NCI-H1092 (cell line): ENCODE data around the gene FOXP1.

Source experiments
- DNase-seq: peaks from one replicate; lab custom pipeline; 2025; lab: John Stamatoyannopoulos, UW

FOXP1 gene

DNA sequence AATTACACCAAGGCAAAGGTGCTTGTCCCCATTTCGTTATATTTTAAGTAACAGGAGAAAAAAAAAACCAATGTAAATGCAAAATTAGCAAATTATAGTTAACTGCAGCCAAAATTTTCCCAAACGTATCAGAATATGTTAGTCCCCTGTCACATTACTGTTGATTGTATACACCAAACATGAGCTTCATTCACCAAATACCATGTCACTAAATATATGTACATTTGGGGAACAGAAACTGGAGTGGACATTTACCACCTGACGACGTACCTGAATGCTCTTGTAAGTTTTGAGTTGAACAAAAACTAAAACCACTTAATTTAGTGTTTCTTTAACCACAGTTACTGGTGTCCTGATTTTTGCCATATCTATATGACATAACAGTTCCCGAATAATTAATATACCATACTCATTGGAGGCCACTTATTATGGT, 3.3 kb upstream of the FOXP1 start:
- no peak for DNase-seq

DNA sequence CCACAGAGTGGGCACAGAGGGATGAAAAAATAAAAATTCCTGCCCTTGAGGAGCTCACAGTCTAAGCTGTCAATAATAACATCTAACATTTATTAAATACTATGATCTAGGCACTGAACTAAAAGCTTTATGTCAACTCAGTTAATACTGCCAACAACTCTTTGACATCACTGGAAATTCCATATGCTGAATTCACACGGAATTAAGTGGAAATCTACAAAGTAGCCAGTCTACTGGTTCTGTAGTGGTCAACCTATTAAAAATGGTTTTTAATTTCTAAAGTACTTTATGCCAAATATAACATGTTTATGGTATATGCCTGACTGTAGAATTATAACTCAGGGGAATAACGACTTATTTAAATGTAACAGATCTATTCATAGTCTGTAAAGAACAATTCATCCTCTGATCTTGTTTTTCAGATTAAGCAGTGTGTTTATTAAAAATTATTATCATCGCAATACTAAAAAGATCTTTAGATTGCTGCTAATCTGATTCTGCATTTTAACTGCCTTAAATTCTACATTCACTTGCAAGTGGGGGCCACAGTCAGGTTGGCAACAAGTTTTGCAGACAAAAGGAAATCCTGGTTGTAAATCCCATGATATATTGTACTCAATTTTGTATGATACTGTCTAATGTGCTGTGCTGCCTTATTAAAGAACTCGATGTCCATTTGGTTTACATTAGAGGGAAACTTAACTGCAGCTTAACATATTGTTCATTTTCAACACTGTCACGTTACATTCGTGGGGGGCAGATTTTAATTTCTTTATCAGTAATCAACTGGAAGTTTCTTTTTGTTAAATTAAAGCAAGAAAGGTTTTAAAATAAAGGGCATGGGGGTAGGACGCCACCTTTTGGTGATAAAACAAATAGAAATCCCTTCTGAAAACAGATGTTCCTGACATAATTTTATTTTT, 2.6 kb upstream of the FOXP1 start:
- DNase-seq = no peak

DNA sequence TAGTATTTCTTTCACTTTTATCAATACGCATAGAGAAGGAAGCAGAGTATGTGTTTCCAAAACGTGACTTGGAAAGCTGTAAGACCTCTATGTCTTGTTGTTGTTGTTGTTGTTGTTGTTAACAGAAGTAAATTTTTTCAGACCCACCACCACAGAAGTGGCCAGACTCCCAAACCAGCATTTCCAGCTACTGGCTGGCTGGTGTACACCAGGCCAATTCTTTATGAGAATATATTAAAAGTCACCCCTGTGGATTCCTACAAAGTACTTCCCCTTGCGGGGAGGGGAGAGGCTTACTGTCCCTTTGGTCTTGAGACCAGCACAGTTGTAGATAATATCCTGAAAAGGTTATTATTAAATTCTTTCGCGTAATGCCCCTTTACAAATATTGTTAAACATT, 1.6 kb upstream of the FOXP1 start:
- DNase-seq = no peak

DNA sequence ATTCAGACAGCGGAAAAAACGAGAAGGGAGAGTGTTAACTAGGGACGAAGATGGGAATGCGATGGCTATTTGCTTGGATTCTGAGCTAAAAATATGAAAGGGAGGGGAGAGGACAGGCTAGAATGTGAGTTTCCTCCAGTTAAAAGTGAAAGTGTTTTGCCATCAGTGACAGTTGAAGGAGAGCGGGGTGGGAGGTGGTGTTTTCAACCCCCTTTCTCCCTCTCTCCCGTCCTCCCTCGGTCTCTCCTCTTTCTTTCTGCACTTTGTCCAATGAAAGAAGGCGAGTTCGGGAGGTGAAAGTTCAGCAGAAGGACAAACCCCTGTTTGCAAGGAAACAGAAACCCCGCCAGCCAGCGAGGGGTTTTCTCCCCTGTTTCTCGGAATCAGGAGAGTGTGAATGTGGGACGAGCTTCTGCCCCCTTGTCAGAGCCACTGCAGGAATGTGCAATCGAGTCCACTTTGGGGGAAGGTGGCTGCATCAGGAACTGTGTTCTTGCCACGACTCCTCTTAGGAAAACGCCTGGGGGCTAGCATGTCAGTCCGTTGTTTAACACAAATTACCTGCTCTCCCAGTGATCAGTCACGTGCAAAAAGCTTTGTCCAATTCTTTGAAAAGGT, 975 bp upstream of the FOXP1 start:
- DNase-seq = no peak

DNA sequence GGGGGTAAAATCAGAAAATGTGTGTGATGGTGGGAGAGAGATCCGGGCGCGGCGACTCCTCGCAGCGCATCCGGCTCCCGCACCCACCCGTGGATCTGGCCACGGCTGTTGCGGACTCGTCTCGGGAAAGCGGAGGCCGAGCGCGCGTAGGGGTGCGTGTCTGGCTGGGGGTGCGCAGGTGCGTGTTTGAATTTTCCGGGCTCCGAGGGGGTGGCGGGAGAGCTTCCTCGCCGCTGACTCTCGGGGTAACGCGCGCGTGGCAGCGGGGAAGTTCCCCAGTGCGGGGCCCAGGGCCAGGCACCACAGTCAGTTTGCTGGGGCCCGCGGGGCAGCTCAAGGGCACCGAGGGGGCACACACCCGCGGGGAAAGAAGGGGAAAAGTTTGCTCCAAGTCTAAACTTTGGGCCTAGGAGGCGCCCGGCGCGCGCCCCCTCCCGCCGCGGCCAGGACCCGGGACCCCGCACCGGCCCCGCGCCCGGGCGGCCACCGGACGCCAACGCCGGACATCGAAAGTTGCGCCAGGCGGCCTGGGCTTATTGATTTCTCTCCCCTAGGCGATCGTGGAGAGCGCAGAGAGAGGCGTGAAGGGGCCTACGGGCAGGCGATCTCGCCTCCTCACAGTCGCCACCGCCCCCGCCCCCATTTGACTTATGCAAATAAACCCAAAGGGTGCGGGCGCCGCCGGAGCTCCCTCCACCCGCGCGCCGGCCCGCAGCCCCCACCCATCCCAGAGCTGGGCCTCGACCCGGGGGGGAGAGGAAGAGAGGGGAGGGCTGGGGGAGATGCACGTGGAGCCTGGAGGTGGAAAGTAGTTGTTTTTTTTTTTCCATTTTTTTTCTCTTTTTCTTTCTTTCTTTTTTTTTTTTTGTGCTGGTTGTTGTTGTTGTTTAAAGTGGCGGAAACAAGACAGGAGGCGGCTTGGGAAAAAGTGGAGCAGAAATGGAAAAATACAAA, 639 bp downstream of the FOXP1 start:
- no peak for DNase-seq

DNA sequence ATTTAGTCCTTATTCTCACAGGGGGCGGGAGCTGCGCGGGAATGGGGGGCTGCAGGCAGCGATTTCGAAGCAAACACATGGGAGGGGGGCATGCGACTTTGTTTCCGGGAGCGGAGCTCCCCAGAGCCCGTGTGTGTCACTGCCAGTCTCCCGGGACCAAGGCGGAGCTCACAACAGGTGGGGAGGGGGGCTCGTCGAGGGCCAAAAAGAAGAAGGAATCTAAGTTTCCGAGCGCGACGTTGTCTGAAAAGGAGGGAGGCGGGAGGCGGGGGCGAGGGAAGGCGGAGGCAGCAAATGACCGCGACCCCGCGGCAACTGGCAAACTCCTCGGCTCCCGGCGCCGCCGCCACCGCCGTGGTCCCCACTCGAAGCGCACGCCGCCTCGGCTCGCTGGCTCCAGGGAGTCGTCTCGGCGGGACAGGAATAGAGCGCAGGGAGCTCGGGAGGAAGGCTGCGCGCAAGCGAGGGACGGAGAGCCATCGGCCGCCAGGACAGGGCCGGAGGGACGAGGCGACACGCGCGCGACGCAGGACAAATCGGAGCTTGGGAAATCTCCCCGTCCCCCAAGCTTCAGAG, 1.4 kb downstream of the FOXP1 start:
- no peak for DNase-seq

DNA sequence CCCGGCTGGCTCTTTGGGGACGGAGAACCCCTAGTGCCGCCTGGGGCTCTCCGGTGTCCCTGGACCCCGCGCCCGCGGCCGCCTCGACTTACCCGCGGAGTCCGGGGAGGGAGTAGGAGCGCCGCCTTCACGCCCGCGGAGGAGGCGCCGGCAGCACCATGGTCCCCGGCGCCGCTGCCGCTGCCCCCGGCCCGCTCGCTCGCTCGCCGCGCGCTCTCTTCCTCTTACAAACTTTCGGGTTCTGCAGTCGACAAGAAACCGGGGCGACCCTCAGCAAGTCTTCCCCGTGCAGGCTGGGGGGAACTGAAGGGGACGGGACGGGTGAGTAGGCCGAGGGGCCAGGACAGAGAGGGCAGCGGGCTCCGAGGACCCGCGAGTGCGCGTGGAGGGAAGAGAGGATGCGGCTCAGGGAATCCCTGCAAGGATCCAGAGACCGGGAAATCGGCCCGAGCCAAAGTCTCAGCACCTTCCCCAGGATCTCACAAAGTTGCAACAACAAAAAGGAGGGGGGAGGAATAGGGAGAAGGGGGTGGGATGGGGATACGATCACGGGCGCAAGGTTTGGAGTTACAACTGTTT, 2.0 kb downstream of the FOXP1 start:
- DNase-seq = no peak

DNA sequence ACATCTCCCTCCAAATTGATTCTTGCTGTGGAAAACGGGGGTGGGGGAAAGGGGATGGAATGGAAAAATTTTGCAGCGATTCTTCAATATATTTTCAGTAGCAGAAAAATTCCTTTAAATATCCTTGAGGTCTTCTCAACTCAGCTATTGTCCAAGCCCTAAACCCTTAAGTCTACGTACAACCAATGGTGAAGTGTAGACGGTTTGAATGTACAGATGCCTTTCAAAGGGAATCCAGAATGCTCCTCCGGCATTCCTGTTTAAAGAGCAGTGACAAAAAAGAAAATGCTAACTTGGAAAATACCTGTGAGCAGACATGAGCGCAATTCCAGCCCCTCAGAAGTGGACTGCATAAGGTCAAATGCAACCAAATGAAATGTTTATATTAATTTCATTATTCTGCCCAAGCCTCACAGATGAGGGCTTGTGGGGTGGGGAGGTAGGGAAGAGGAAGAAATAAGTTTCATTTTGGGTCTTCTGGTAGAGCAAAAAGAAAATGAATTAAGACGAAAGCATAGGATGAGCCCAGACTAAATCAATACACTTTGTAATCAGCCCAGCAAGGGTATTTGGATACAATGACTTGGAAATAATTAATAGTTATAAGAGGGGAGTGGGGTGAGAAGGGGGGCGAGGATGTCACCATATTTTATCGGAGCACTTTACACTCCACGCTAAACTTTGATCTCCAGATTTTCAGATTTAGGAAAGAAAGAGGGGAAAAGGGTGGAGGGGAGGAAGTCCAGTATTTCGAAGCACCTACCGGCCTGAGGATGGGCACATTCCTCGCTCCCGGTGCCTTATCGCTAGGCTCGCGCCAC, 2.7 kb downstream of the FOXP1 start:
- DNase-seq = no peak

DNA sequence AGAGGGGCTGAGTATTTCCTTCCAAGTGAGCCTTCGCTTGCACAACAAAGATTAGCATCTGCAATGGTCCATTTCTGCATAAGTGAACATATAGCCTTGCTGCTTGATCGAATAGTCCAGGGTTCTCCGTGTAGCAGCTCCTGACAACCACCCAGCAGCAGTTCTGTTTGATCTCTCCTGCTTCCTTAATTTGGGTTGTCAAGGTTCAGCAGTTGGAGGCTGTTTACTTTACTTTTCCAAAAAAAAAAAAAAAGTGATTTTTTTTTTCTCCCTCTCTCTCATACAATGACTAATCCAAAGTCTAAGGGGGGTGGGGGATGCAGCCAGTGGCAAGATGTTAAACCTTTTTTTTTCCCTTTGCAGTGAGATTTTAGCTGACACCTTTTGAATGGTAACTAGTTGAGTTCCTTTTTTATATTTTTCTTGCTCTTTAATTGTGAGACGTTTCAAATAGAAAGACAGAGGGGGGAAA, 3.6 kb downstream of the FOXP1 start:
- no peak for DNase-seq

DNA sequence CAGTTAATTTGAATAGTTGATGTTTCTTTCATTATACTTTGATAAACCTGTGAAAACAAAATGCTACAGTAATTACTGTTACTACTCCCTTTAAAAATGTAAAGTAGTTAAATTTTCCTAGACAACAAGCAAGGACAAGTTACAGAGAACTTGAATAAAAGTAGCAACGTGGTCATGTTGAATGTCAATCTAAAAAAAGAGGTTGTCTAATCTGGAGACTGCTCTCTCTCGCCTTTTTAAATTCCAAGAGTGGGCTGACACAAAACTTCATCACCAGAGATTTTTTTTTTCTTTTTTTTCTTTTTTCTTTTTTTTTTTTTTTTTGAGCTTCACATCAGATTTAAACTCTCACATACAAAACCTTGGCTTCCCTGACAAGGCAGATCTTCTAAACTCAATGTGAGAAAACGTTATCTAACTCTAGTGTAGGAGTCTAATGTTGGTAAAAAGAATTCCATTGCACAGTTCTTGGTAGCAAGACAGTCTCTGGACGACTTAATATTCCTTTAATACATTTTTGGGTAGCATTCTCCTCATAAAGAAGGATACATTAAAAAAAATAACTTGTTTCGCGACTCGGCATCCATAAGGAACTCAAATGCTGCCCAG, 4.1 kb downstream of the FOXP1 start:
- no peak for DNase-seq

DNA sequence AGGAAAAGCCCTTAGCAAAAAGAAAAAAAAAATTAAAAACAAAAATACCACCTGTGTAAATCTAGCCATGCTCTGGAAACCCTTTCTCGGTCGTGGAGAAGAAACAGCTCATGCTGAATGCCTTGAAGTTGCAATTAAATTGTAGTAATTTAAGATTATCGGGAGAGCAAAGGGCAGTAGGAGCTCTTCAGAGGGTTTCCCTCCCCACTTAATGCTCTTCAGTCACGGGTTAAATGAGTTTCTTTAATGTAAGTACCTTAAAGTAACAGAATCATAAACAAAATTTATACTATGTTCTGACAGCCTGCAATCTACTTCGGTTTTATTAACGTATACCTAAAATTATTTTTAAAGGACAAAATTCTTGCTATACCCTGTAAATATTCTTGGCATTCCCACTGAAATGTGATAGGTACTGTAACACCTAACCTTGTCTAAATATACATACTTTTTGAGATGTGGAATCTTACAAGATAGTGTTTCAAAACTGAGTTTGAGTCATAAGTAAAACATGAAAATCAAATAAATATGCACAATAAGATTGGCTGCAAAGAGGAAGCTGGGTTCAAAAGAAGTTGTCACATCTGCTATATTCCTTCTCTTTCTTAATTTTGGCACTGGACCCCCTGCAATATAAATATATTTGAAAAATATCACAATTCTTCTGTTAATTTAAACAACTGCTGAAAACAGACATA, 5.3 kb downstream of the FOXP1 start:
- no peak for DNase-seq

DNA sequence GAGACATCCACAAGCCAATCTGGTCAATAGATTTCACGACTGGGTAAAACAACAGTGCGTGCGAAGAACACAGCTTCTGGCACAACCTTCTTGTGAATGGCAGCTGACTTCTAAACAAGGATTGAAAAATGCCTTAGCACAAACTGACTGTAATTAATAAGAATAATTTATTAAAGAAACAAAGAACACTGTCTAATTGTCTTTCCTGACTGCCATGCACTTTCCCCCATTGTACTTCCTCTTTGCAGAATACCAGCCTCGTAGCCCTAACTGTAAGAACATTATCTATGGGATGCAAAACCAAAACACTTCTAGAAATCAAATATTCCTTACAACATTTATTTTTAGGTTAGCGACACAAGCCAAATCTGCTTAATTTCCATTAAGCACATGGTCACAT, 6.5 kb downstream of the FOXP1 start:
- DNase-seq = no peak

DNA sequence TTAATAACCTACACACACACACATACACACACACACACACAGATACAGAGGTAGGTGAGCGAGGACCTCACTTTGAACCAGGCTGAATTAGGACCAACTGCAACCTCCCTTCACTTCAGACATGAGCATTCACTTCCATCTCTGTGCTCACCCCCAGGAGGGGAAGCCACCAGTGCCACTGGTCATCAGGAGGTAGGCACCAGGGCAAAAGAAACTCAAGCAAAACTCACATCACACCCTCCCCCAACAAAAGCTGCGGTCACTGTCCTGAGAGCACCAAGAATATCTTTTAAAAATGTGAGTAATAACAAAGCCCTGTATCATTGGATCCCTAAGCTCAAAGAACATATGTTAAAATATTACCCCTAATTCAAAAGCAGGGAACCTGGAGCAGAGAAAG, 8.1 kb downstream of the FOXP1 start:
- DNase-seq = no peak

DNA sequence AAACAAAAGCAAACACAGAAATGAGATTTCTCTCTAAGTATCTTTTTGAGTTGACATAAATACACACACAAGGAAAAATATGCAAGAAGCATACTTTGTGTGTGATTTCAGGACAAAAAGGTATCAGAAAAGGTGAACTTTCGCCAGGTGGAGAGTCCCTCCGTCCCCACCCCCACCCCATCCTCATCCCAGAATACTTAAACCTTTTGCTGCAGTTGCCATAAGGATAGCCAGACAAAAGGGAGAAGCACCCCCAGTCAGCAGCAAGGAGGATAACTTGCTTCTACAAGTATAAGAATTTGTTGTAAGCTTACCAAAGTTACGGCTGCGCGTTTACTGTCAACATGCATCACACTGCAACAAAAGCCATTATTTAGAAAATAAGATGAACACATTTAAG, 10.3 kb downstream of the FOXP1 start:
- no peak for DNase-seq

DNA sequence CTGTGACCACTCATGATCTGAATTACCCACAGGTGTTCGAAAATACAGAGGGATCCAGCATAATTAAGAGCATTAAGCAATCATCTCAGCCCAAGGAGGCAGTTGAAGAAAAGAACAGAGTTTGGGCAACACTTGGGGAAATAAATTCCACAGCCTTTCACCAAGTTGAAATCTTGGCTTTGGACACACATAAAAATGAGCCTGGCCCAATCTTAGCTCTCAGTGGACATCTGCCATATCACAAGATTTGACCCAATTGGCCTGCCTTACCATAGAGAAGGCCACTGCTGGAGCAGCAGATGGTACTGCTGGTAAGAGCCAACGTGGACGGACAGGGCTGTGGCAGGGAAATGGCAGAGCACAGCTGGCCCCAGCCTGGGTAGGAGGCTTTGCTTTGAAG, 13.0 kb downstream of the FOXP1 start:
- no peak for DNase-seq

DNA sequence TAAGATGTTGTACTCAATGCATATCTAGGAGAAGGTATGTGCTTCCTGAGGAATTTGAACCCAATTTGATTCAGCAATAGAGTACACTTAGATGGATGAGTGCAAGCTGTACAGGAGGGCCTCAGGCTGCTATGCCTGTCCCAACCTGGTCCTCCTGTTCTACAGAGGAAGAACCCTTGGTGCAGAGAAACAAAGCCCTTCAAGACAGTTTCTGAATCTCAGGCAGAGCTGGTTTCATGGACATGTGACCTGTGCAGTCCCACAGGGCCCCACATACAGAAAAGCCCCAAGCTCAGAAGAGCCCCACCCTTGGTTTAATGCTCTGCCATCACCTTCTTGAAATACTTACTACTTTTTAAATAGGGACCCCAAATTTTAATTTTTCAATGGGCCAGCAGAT, 15.3 kb downstream of the FOXP1 start:
- no peak for DNase-seq

DNA sequence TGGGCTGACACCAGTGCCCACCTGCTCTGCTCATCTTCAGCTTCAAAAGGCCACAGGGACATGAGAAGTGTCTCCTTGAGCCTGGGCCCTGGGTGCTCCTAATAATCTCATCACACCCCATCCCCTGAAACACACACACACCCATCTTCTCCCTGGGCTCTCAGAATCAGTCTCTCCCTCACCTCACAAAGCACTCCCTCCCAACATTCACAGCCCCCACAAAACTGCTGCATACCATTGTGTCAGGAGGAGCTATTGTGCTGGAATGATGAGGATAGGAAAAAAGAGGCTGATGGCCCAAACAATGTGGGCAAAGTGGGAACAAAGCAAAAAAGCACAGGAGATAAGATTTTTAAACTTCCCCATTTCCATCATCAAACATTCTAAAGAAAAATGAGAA, 16.8 kb downstream of the FOXP1 start:
- no peak for DNase-seq

DNA sequence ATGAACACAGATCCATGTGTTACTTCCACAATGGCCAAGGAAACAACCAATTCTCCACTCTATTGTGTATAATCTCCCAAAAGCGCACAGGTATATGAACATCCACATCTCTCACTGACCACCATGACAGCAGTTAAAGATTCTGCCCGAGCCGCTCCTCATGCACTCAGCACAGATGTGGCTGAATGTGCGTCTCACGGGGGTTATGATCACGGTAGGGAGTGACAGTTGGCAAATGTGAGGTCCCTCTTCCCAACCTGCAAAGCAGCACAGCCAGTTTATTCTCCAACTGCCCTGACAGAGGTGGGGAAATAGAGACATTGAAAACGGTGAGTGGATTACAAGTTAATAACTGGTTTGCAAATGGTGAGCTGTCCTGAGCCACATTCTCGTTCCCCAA, 17.6 kb downstream of the FOXP1 start:
- no peak for DNase-seq

DNA sequence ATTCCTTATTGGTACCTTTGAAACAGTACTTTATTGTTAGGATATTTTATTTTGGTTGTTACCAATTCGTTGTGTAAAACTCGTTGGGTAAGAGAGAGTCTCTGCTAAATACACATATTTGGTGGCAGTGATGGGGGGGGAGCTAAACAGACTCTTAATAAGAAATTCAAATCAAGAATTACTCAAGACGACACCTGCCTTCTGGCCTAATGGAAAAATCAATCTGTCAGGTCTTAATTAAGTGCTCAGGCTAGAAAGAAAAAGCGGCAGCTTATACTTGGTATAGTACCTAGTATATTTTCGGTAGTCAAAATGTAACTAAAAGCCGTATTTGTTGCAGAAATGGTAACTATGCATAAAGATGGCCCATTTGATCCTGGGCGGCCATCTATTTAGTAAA, 18.2 kb downstream of the FOXP1 start:
- DNase-seq = no peak

DNA sequence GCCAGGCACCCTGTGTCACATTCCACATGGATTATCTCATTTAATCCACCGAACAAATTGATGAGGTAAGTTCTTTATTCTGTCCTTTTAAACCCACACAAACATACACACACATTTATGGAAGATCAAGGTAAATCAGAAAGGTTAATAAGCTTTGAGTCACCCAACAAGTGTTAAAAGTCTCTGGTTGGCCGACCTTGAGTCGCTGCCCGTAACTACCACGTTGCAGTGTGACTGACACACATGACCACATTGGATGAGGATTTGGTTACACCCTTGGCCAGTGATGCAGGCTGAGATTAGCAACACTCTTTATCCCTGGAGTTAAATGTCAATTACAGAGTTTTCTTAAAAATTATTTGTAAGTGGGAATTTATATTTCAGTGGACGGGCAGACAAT, 19.2 kb downstream of the FOXP1 start:
- DNase-seq = no peak
